ENCODE measurements around the gene MED10.

MED10 gene

GRCh38 chr5:6403416-6403815 is 25.1 kb upstream of the MED10 start:
- TF ChIP-seq PPARA (CRISPR knock-in tag; IDR thresholded peaks at IDR 0.05; ENCODE audit: borderline replicate concordance), result no peak
- no peak for TF ChIP-seq RARB (CRISPR knock-in tag; IDR thresholded peaks at IDR 0.05)
- TF ChIP-seq ESRRG (CRISPR knock-in tag; IDR thresholded peaks at IDR 0.05), result no peak
- no peak for TF ChIP-seq GLIS3 (CRISPR knock-in tag; IDR thresholded peaks at IDR 0.05)
- no peak for TF ChIP-seq ZFP3 (CRISPR knock-in tag; IDR thresholded peaks at IDR 0.05)
- TF ChIP-seq ISL1 (CRISPR knock-in tag; IDR thresholded peaks at IDR 0.05), result no peak
- no peak for TF ChIP-seq ZC3H10 (CRISPR knock-in tag; IDR thresholded peaks at IDR 0.05)
- TF ChIP-seq CSRNP3 (CRISPR knock-in tag; IDR thresholded peaks at IDR 0.05), result no peak
- TF ChIP-seq SNAI2 (CRISPR knock-in tag; IDR thresholded peaks at IDR 0.05), result no peak
- TF ChIP-seq ARNTL (CRISPR knock-in tag; IDR thresholded peaks at IDR 0.05; ENCODE audit: borderline replicate concordance, low read depth), result no peak
- TF ChIP-seq POU6F1 (CRISPR knock-in tag; IDR thresholded peaks at IDR 0.05; ENCODE audit: borderline replicate concordance, low read depth), result no peak
- no peak for TF ChIP-seq TSHZ2 (CRISPR knock-in tag; IDR thresholded peaks at IDR 0.05)
- no peak for TF ChIP-seq BACH2 (CRISPR knock-in tag; IDR thresholded peaks at IDR 0.05; ENCODE audit: borderline replicate concordance)
- no peak for TF ChIP-seq CREB5 (CRISPR knock-in tag; IDR thresholded peaks at IDR 0.05; ENCODE audit: low read depth)
- no peak for TF ChIP-seq ZNF8 (CRISPR knock-in tag; IDR thresholded peaks at IDR 0.05)
- no peak for TF ChIP-seq TOX (CRISPR knock-in tag; IDR thresholded peaks at IDR 0.05; ENCODE audit: borderline replicate concordance)
- no peak for TF ChIP-seq ZNF565 (CRISPR knock-in tag; conservative IDR thresholded peaks at IDR 0.05; ENCODE audit: low read depth)
- no peak for TF ChIP-seq ZFP30 (CRISPR knock-in tag; IDR thresholded peaks at IDR 0.05)
- ATAC-seq, result no peak

GRCh38 chr5:6402939-6403338 is 24.6 kb upstream of the MED10 start:
- TF ChIP-seq TSHZ2 (CRISPR knock-in tag; IDR thresholded peaks at IDR 0.05) (no peak), CSDC2 (CRISPR knock-in tag; IDR thresholded peaks at IDR 0.05) (no peak), GLIS3 (CRISPR knock-in tag; IDR thresholded peaks at IDR 0.05) (no peak)

GRCh38 chr5:6401410-6401809 is 23.1 kb upstream of the MED10 start:
- no peak for ATAC-seq
- TF ChIP-seq ESRRG (CRISPR knock-in tag; IDR thresholded peaks at IDR 0.05) (no peak), ZFP3 (CRISPR knock-in tag; IDR thresholded peaks at IDR 0.05) (no peak), ZNF70 (CRISPR knock-in tag; IDR thresholded peaks at IDR 0.05) (no peak), GLIS3 (CRISPR knock-in tag; IDR thresholded peaks at IDR 0.05) (no peak), ZFP30 (CRISPR knock-in tag; IDR thresholded peaks at IDR 0.05) (no peak), POU6F1 (CRISPR knock-in tag; IDR thresholded peaks at IDR 0.05; ENCODE audit: borderline replicate concordance, low read depth) (no peak), BACH2 (CRISPR knock-in tag; IDR thresholded peaks at IDR 0.05; ENCODE audit: borderline replicate concordance) (no peak), ARNTL (CRISPR knock-in tag; IDR thresholded peaks at IDR 0.05; ENCODE audit: borderline replicate concordance, low read depth) (no peak), TCF4 (CRISPR knock-in tag; IDR thresholded peaks at IDR 0.05; ENCODE audit: borderline replicate concordance) (no peak), CSDC2 (CRISPR knock-in tag; IDR thresholded peaks at IDR 0.05) (no peak), TSHZ2 (CRISPR knock-in tag; IDR thresholded peaks at IDR 0.05) (no peak), ZNF565 (CRISPR knock-in tag; conservative IDR thresholded peaks at IDR 0.05; ENCODE audit: low read depth) (no peak), CREB5 (CRISPR knock-in tag; IDR thresholded peaks at IDR 0.05; ENCODE audit: low read depth) (no peak)

More at GRCh38 chr5:6402939-6403338, 24.6 kb upstream of the MED10 start:
- no peak for ATAC-seq
